Left kidney (tissue), 2 donors: ENCODE measurements around the gene MAN1B1. TPM values are rescaled to one million over a fixed set of nuclear protein-coding genes. Genes with fewer than 3 reads are reported as not detected.
"Not testable (repeated sequence)": the region's sequence is repeated elsewhere in the genome, so short reads cannot be mapped to it uniquely, and the experiment has no call there.

ENCODE experiments used
- DNase-seq: peaks from one replicate; pipeline ENCODE4 v3.0.0-alpha.2; 2013
- polyA plus RNA-seq: library from polyadenylated mRNA; unstranded; fragments of 120-200 nt; gene quantifications from one replicate; pipeline ENCODE4 v1.2.1, GENCODE V29; 2013; ENCODE audit not compliant: insufficient read length

The MAN1B1 gene
- polyA plus RNA-seq, 1 donor = 61.4 TPM

- DNase-seq = no peak
Measured at GRCh38 chr9:137127301-137128157, 40.7 kb downstream of the MAN1B1 start.

GRCh38 chr9:137128158-137128861 is 41.5 kb downstream of the MAN1B1 start:
- DNase-seq = no peak

- DNase-seq = no peak
Measured at GRCh38 chr9:137128862-137129455, 42.2 kb downstream of the MAN1B1 start.

- DNase-seq = peak; percentile 78
Measured at GRCh38 chr9:137129456-137130175, 42.8 kb downstream of the MAN1B1 start.

- no peak for DNase-seq
Measured at GRCh38 chr9:137130176-137130755, 43.5 kb downstream of the MAN1B1 start.

- DNase-seq = no peak
Measured at GRCh38 chr9:137134191-137134590, 47.4 kb downstream of the MAN1B1 start.

GRCh38 chr9:137135154-137135553 is 48.4 kb downstream of the MAN1B1 start:
- DNase-seq = not testable (repeated sequence)

- no peak for DNase-seq
Measured at GRCh38 chr9:137136261-137136880, 49.6 kb downstream of the MAN1B1 start.

GRCh38 chr9:137136881-137137607 is 50.3 kb downstream of the MAN1B1 start:
- DNase-seq = no peak

- no peak for DNase-seq
Measured at GRCh38 chr9:137138058-137138721, 51.4 kb downstream of the MAN1B1 start.

- DNase-seq = peak; percentile 42
Measured at GRCh38 chr9:137138722-137139467, 52.1 kb downstream of the MAN1B1 start, which contains the start of gene GRIN1. Gene GRIN1, plus strand, starts transcription at chr9:137139154. Its CDS starts 333 bp downstream, at chr9:137139487.

GRCh38 chr9:137139468-137140150 is 52.8 kb downstream of the MAN1B1 start:
- DNase-seq = no peak

GRCh38 chr9:137140151-137141012 is 53.6 kb downstream of the MAN1B1 start:
- DNase-seq = no peak

GRCh38 chr9:137141050-137141810 is 54.4 kb downstream of the MAN1B1 start:
- DNase-seq = no peak

GRCh38 chr9:137141976-137142936 is 55.5 kb downstream of the MAN1B1 start:
- DNase-seq = no peak

GRCh38 chr9:137143459-137143858 is 56.7 kb downstream of the MAN1B1 start:
- no peak for DNase-seq
